Mucosa of rectum (tissue), 2 donors: ENCODE data around the gene ATG4C.
A peak's percentile ranks its signal among the peaks of the same experiment; 100 is the strongest.
"Not testable (repeated sequence)": the region's sequence is repeated elsewhere in the genome, so short reads cannot be mapped to it uniquely, and the experiment has no call there.

Experiments used
- H3K27ac ChIP-seq, 2 donors: one replicate each; pipeline ENCODE4 v1.7.0; 2013; ENCODE audit warnings: inconsistent platforms in 2 of 2, low read depth in 2 of 2, low read length in 2 of 2
- H3K27me3 ChIP-seq, 2 donors: one replicate each; pipeline ENCODE4 v1.7.0; 2013; ENCODE audit warnings: low read length in 2 of 2; ENCODE audit not compliant: control insufficient read depth in 2 of 2, insufficient read depth in 2 of 2
- H3K36me3 ChIP-seq, 2 donors: one replicate each; pipeline ENCODE4 v1.7.0; 2013; ENCODE audit warnings: low read length in 2 of 2; ENCODE audit not compliant: control insufficient read depth in 2 of 2, insufficient read depth in 2 of 2
- H3K4me1 ChIP-seq, 2 donors: one replicate each; pipeline ENCODE4 v1.7.0; 2013; ENCODE audit warnings: low read length in 2 of 2, mild to moderate bottlenecking in 1 of 2; ENCODE audit not compliant: control insufficient read depth in 2 of 2, insufficient read depth in 2 of 2
- H3K4me3 ChIP-seq, 2 donors: one replicate each; pipeline ENCODE4 v1.7.0; 2013; ENCODE audit warnings: low read length in 2 of 2
- H3K9ac ChIP-seq, 2 donors: one replicate each; pipeline ENCODE4 v1.7.0; 2013; ENCODE audit warnings: low read length in 2 of 2, low read depth in 1 of 2, mild to moderate bottlenecking in 1 of 2
- H3K9me3 ChIP-seq, 2 donors: one replicate each; pipeline ENCODE4 v1.7.0; 2013; ENCODE audit warnings: low read length in 2 of 2; ENCODE audit not compliant: control insufficient read depth in 2 of 2
- donor health status: healthy.
- donor health status: Normal muscosa, but diverticular disease.

The ATG4C gene

GRCh38 chr1:62774971-62775595, 8.8 kb upstream of the ATG4C start:
- Histone ChIP-seq H3K4me3 (no peak overlapping the region), H3K9ac (no peak overlapping the region), H3K27me3 (no peaks in the 10 kb centered on the region), H3K9me3 (peaks cover 0 to 3% of the 10 kb centered on the region in 2 donors), H3K36me3 (no peaks in the 10 kb centered on the region), H3K27ac (no peak overlapping the region), H3K4me1 (no peaks in the 10 kb centered on the region)

GRCh38 chr1:62778208-62778607, 5.7 kb upstream of the ATG4C start:
- no peak overlapping the region for H3K27ac ChIP-seq
- peaks cover 0 to 3% of the 10 kb centered on the region in 2 donors for H3K9me3 ChIP-seq
- no peak overlapping the region for H3K4me3 ChIP-seq
- no peaks in the 10 kb centered on the region for H3K27me3 ChIP-seq
- H3K9ac ChIP-seq = no peak overlapping the region
- H3K4me1 ChIP-seq = no peaks in the 10 kb centered on the region
- no peaks in the 10 kb centered on the region for H3K36me3 ChIP-seq

- H3K4me1 ChIP-seq = peaks cover 7% of the 10 kb centered on the region in 2 donors
- no peak overlapping the region for H3K9ac ChIP-seq
- H3K9me3 ChIP-seq = no peaks in the 10 kb centered on the region
- no peaks in the 10 kb centered on the region for H3K27me3 ChIP-seq
- no peaks in the 10 kb centered on the region for H3K36me3 ChIP-seq
- H3K4me3 ChIP-seq = no peak overlapping the region
- no peak overlapping the region for H3K27ac ChIP-seq
These were observed 1.9 kb upstream of the ATG4C start for GRCh38 chr1:62781841-62782543.

GRCh38 chr1:62782544-62783212, 1.3 kb upstream of the ATG4C start:
- not testable (repeated sequence) for H3K9me3 ChIP-seq, H3K4me3 ChIP-seq, H3K4me1 ChIP-seq, H3K27ac ChIP-seq, H3K36me3 ChIP-seq, H3K27me3 ChIP-seq
- H3K9ac ChIP-seq = peak overlapping the region in 1 of 2 donors; percentile 7

GRCh38 chr1:62784509-62785365, 805 bp downstream of the ATG4C start:
- H3K27me3 ChIP-seq = no peaks in the 10 kb centered on the region
- peak overlapping the region in 1 of 2 donors; percentile 95 for H3K27ac ChIP-seq
- no peaks in the 10 kb centered on the region for H3K9me3 ChIP-seq
- no peaks in the 10 kb centered on the region for H3K36me3 ChIP-seq
- H3K4me3 ChIP-seq = peak overlapping the region; percentile 98 to 100
- peak overlapping the region; percentile 86 to 95 for H3K9ac ChIP-seq
- H3K4me1 ChIP-seq = peaks cover 7% of the 10 kb centered on the region in 2 donors

- Histone ChIP-seq H3K4me1 (no peaks in the 10 kb centered on the region), H3K9me3 (no peaks in the 10 kb centered on the region), H3K36me3 (no peaks in the 10 kb centered on the region), H3K27ac (no peak overlapping the region), H3K4me3 (no peak overlapping the region), H3K9ac (no peak overlapping the region), H3K27me3 (no peaks in the 10 kb centered on the region)
These were observed 6.8 kb downstream of the ATG4C start for GRCh38 chr1:62790716-62791115.

GRCh38 chr1:62794053-62794452, 10.1 kb downstream of the ATG4C start:
- no peaks in the 10 kb centered on the region for H3K4me1 ChIP-seq
- no peaks in the 10 kb centered on the region for H3K36me3 ChIP-seq
- no peaks in the 10 kb centered on the region for H3K9me3 ChIP-seq
- H3K4me3 ChIP-seq = no peak overlapping the region
- no peak overlapping the region for H3K27ac ChIP-seq
- H3K27me3 ChIP-seq = no peaks in the 10 kb centered on the region
- H3K9ac ChIP-seq = no peak overlapping the region

GRCh38 chr1:62796221-62796620, 12.3 kb downstream of the ATG4C start:
- no peak overlapping the region for H3K4me3 ChIP-seq
- H3K4me1 ChIP-seq = no peaks in the 10 kb centered on the region
- H3K27me3 ChIP-seq = no peaks in the 10 kb centered on the region
- no peak overlapping the region for H3K27ac ChIP-seq
- H3K36me3 ChIP-seq = no peaks in the 10 kb centered on the region
- H3K9ac ChIP-seq = no peak overlapping the region
- H3K9me3 ChIP-seq = no peaks in the 10 kb centered on the region

DNA sequence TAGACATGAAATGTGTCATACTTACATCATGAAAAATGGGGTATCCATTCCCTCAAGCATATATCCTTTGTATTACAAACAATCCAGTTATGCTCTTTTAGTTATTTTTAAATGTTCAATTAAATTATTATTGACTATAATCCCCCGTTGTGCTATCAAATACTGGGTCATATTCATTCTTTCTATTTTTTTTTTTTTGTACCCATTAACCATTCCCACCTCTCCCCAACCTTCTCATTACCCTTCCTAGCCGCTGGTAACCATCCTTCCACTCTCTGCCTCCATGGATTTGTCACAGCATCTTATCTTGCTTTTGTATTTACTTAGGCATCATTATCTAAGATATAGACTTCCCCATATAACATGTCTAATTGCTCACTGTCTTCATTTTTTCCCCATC, 15.8 kb downstream of the ATG4C start:
- no peaks in the 10 kb centered on the region for H3K27me3 ChIP-seq
- no peak overlapping the region for H3K27ac ChIP-seq
- no peaks in the 10 kb centered on the region for H3K4me1 ChIP-seq
- no peaks in the 10 kb centered on the region for H3K36me3 ChIP-seq
- H3K9me3 ChIP-seq = no peaks in the 10 kb centered on the region
- no peak overlapping the region for H3K4me3 ChIP-seq
- no peak overlapping the region for H3K9ac ChIP-seq

- no peaks in the 10 kb centered on the region for H3K4me1 ChIP-seq
- H3K27ac ChIP-seq = peak overlapping the region in 1 of 2 donors; percentile 11
- no peak overlapping the region for H3K9ac ChIP-seq
- no peaks in the 10 kb centered on the region for H3K9me3 ChIP-seq
- no peaks in the 10 kb centered on the region for H3K27me3 ChIP-seq
- H3K36me3 ChIP-seq = no peaks in the 10 kb centered on the region
- no peak overlapping the region for H3K4me3 ChIP-seq
These were observed 16.3 kb downstream of the ATG4C start for GRCh38 chr1:62800281-62800680.
